ENCODE measurements around the gene AP5S1. TPM values are rescaled to one million over a fixed set of nuclear protein-coding genes. Genes with fewer than 3 reads are reported as not detected.
A peak's percentile ranks its signal among the peaks of the same experiment; 100 is the strongest.

The AP5S1 gene
- total and polyA plus RNA-seq, 2 of the 13 experiments (the other 11 are each of a cell fraction or from before 2014, with no cell fraction given): 7.9 to 23.2 TPM

GRCh38 chr20:3795511-3796468 is 24.6 kb upstream of the AP5S1 start, which contains the start of gene CDC25B (continued):
- TF ChIP-seq, protein P1, sequence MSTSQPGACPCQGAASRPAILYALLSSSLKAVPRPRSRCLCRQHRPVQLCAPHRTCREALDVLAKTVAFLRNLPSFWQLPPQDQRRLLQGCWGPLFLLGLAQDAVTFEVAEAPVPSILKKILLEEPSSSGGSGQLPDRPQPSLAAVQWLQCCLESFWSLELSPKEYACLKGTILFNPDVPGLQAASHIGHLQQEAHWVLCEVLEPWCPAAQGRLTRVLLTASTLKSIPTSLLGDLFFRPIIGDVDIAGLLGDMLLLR (CRISPR knock-in tag; IDR thresholded peaks at IDR 0.05): 0 out of 2 replicates have a peak, but pooled peaks have one; percentile 33
- TF ChIP-seq ZNF484 (CRISPR knock-in tag; IDR thresholded peaks at IDR 0.05; ENCODE audit: borderline replicate concordance, low read depth): 0 out of 2 replicates have a peak, but pooled peaks have one; percentile 91
- no peak; the same call in 1 of the 2 replicates for TF ChIP-seq POGK (CRISPR knock-in tag; conservative IDR thresholded peaks at IDR 0.05)
- no peak for TF ChIP-seq ZNF367 (CRISPR knock-in tag; IDR thresholded peaks at IDR 0.05; ENCODE audit: borderline replicate concordance)
- TF ChIP-seq, protein P2, sequence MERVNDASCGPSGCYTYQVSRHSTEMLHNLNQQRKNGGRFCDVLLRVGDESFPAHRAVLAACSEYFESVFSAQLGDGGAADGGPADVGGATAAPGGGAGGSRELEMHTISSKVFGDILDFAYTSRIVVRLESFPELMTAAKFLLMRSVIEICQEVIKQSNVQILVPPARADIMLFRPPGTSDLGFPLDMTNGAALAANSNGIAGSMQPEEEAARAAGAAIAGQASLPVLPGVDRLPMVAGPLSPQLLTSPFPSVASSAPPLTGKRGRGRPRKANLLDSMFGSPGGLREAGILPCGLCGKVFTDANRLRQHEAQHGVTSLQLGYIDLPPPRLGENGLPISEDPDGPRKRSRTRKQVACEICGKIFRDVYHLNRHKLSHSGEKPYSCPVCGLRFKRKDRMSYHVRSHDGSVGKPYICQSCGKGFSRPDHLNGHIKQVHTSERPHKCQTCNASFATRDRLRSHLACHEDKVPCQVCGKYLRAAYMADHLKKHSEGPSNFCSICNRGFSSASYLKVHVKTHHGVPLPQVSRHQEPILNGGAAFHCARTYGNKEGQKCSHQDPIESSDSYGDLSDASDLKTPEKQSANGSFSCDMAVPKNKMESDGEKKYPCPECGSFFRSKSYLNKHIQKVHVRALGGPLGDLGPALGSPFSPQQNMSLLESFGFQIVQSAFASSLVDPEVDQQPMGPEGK (CRISPR knock-in tag; IDR thresholded peaks at IDR 0.05): peak; percentile 84
- no peak for TF ChIP-seq ZC3H4 (CRISPR knock-in tag; IDR thresholded peaks at IDR 0.05; ENCODE audit: borderline replicate concordance)
- no peak; the same call in 1 of the 2 replicates for TF ChIP-seq MAFG (CRISPR knock-in tag; IDR thresholded peaks at IDR 0.05)
- peak; percentile 37; the same call in 1 of the 2 replicates for TF ChIP-seq ARID3A (IDR thresholded peaks at IDR 0.05; ENCODE audit: low read depth, low read length)
- TF ChIP-seq ZNF225 (CRISPR knock-in tag; IDR thresholded peaks at IDR 0.05): peak; percentile 92; the same call in 1 of the 2 replicates
- no peak; the same call in 1 of the 2 replicates for TF ChIP-seq HBP1 (CRISPR knock-in tag; IDR thresholded peaks at IDR 0.05; ENCODE audit: low read depth)
- TF ChIP-seq SIN3A (IDR thresholded peaks at IDR 0.05; ENCODE audit: borderline replicate concordance, low read depth, low read length): peak; percentile 98
- TF ChIP-seq, protein P3, sequence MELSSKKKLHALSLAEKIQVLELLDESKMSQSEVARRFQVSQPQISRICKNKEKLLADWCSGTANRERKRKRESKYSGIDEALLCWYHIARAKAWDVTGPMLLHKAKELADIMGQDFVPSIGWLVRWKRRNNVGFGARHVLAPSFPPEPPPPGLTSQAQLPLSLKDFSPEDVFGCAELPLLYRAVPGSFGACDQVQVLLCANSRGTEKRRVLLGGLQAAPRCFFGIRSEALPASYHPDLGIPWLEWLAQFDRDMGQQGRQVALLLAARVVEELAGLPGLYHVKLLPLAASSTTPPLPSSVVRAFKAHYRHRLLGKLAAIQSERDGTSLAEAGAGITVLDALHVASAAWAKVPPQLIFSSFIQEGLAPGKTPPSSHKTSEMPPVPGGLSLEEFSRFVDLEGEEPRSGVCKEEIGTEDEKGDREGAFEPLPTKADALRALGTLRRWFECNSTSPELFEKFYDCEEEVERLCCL (CRISPR knock-in tag; IDR thresholded peaks at IDR 0.05; ENCODE audit: borderline replicate concordance): no peak
- no peak for TF ChIP-seq MXD4 (CRISPR knock-in tag; IDR thresholded peaks at IDR 0.05)
- no peak; the same call in 1 of the 2 replicates for TF ChIP-seq NFE2L1 (CRISPR knock-in tag; IDR thresholded peaks at IDR 0.05; ENCODE audit: borderline replicate concordance)
- TF ChIP-seq TCF7 (IDR thresholded peaks at IDR 0.05; ENCODE audit: low read depth): no peak
- no peak for TF ChIP-seq HDAC6 (IDR thresholded peaks at IDR 0.05; ENCODE audit: low read depth, low read length)
- TF ChIP-seq NCOR1 (IDR thresholded peaks at IDR 0.05; ENCODE audit: borderline replicate concordance, low read length): peak; percentile 66; the same call in 1 of the 2 replicates

Measured in HepG2 (cell line).